ENCODE measurements around the gene ATIC.

ATIC gene

DNA sequence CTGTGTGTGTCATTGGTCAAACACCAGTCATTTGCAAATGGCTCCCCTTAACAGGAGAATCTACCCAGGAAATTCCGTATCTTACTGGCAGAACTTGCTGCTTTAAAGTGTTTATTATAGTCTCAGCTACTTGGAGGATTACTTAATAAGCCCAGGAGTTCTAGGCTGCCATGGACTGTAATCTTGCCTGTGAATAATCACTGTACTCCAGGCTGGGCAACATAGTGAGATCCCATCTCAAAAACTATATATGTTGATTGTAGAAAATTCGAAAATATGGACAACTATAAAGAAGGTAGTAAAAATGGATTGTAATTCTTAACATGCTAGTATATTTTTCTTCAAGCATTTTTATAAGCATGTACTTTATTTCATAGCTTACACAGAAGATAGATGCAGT, 4.5 kb downstream of the ATIC start:
- H3K27ac ChIP-seq = no peak overlapping the region

DNA sequence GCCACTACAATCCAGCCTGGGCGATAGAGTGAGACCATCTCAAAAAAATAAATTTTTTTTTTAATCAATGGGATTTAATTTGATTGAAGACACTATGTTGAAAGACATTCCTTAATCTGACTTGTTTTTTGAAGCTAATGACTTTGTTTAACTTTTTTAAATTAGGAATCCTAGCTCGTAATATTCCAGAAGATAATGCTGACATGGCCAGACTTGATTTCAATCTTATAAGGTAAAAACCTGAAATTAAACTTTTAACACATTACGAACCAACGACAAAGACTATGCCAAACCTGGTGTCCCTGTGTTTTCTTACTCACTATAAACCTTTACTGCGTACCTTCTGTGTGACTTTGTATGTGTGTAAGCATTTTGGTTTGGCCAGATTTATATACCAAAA, 7.6 kb downstream of the ATIC start:
- no peak for TF ChIP-seq ZFX (IDR thresholded peaks at IDR 0.05)
- TF ChIP-seq, protein P1, sequence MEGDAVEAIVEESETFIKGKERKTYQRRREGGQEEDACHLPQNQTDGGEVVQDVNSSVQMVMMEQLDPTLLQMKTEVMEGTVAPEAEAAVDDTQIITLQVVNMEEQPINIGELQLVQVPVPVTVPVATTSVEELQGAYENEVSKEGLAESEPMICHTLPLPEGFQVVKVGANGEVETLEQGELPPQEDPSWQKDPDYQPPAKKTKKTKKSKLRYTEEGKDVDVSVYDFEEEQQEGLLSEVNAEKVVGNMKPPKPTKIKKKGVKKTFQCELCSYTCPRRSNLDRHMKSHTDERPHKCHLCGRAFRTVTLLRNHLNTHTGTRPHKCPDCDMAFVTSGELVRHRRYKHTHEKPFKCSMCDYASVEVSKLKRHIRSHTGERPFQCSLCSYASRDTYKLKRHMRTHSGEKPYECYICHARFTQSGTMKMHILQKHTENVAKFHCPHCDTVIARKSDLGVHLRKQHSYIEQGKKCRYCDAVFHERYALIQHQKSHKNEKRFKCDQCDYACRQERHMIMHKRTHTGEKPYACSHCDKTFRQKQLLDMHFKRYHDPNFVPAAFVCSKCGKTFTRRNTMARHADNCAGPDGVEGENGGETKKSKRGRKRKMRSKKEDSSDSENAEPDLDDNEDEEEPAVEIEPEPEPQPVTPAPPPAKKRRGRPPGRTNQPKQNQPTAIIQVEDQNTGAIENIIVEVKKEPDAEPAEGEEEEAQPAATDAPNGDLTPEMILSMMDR (conservative IDR thresholded peaks at IDR 0.05) = no peak
- no peak overlapping the region for H3K27ac ChIP-seq

More for the DNA sequence above, 4.5 kb downstream of the ATIC start:
- TF ChIP-seq, protein P1 (conservative IDR thresholded peaks at IDR 0.05) = no peak
- no peak for TF ChIP-seq ZFX (IDR thresholded peaks at IDR 0.05)

DNA sequence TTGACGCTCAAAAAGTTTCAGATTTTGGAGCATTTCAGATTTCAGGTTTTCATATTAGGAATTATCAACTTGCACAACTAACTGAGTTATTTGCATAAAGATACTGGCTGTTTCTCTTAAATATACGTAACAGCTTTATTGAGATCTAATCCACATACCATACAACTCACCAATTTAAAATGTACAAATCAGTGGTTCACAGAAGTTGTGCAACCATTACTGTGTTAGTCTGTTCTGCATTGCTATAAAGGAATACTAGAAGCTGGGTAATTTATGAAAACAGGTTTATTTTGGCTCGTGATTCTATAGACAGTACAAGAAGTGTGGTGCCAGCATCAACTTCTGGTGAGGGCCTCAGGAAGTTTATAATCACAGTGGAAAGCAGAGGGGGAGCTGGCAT, 8.2 kb downstream of the ATIC start:
- no peak overlapping the region for H3K27ac ChIP-seq
- TF ChIP-seq, protein P1 (conservative IDR thresholded peaks at IDR 0.05) = no peak
- no peak for TF ChIP-seq ZFX (IDR thresholded peaks at IDR 0.05)

DNA sequence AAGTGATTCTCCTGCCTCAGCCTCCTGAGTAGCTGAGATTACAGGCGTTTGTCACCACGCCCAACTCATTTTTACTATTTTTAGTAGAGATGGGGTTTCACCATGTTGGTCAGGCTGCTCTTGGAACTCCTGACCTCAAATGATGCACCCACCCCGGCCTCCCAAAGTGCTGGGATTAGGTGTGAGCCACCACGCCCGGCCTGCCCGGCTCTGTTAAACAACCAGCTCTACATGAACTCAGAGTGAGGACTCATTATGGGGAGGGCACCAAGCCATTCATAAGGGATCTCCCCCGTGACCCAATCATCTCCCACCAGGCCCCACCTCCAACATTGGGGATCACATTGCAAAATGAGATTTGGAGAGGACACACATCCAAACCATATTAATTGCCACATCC, 8.8 kb downstream of the ATIC start:
- TF ChIP-seq ZFX (IDR thresholded peaks at IDR 0.05) = no peak
- TF ChIP-seq, protein P1 (conservative IDR thresholded peaks at IDR 0.05) = no peak
- no peak overlapping the region for H3K27ac ChIP-seq

DNA sequence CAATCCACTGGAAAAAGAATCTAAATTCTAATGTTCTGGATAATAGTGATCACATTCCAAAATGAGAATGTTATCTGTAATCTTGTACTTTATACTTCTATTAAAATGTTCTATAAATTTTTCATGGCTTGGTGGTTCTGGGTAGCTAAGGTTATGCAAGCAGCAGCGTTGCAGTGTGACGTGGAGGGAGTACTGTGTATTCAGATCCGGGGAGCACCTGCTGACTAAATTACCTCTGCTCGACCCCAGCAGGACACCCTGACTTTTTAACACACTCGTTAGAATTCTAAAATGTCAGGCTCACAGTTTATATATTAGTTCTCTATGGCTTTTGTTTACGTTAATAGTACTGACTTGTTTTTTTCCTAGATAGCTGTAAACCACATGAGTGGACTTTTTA, 13.0 kb downstream of the ATIC start:
- TF ChIP-seq, protein P1 (conservative IDR thresholded peaks at IDR 0.05) = no peak
- TF ChIP-seq ZFX (IDR thresholded peaks at IDR 0.05) = no peak
- H3K27ac ChIP-seq = no peak overlapping the region

DNA sequence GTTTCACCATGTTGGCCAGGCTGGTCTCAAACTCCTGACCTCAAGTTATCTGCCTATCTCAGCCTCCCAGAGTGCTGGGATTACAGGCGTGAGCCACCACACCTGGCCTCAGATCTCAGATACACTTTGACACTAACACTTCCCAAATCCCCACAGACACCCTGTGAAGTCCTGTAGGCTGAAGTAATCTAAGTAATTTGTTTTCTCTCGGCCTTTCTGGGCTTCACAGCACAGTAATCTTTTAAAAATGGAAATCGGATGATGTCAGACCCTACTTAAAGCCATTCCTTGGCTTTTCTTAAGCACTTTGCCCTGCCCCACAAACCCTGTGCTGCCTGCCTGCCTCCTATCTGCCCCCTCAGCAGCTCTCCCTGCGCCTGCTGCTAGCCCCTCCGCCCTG, 16.2 kb downstream of the ATIC start:
- H3K27ac ChIP-seq = no peak overlapping the region
- TF ChIP-seq, protein P1 (conservative IDR thresholded peaks at IDR 0.05) = no peak
- no peak for TF ChIP-seq ZFX (IDR thresholded peaks at IDR 0.05)

DNA sequence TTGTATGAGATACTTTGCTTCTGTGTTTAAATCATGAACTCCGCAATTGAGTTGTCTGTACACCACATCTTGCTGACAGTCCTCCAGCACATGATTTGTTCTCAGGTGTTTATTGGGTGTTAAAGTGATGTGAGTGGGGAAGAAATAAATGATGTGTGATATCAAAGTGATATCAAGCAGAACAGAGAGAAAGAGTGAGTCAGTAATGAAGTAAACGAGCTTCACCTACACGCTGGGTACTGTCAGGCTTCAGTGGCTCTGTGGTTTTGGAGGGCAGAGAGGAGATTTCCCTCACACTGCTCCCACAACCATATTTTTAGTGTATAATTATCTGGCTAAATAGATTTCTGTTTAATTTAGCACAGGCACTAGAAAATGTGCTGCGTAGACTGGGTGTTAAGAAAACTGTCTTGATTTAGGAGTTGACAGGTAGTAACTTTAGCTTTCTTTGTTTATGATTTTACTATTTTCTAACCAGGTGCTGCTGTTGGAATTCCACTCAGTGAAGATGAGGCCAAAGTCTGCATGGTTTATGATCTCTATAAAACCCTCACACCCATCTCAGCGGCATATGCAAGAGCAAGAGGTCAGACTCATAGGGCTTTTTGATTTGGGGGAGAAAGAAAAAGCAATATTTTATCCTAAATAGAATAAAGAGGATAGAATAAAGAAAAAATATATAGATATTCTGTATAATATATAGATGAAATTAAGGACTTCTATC, 21.2 kb downstream of the ATIC start:
- H3K27ac ChIP-seq = no peak overlapping the region
- no peak for TF ChIP-seq ZFX (IDR thresholded peaks at IDR 0.05)
- TF ChIP-seq, protein P1 (conservative IDR thresholded peaks at IDR 0.05) = no peak

All from C4-2B (cell line).